Thyroid gland (tissue), 4 donors: ENCODE data around the gene AK1. TPM values are rescaled to one million over a fixed set of nuclear protein-coding genes. Genes with fewer than 3 reads are reported as not detected.
A peak's percentile ranks its signal among the peaks of the same experiment; 100 is the strongest.
"Not testable (repeated sequence)": the region's sequence is repeated elsewhere in the genome, so short reads cannot be mapped to it uniquely, and the experiment has no call there.

ENCODE experiments used
- DNase-seq, 2 donors: peaks; one replicate each; pipeline ENCODE4 v3.0.0-alpha.2; 2019
- H3K27ac ChIP-seq, 3 donors: fragments of 200-600 bp; sonication (generic); 1 replicate in 2 of 3; 2 replicates in 1 of 3; pipeline ENCODE4 v1.5.1; 2016 to 2019; ENCODE audit warnings: mild to moderate bottlenecking in 1 of 3, moderate library complexity in 1 of 3
- H3K27me3 ChIP-seq: fragments of 200-600 bp; sonication (generic); one replicate; pipeline ENCODE4 v1.5.1; 2019
- H3K36me3 ChIP-seq, 2 donors: fragments of 200-600 bp; sonication (generic); one replicate each; pipeline ENCODE4 v1.5.1; 2016 to 2019
- H3K4me1 ChIP-seq, 2 donors: fragments of 200-600 bp; sonication (generic); one replicate each; pipeline ENCODE4 v1.5.1; 2017 to 2019
- H3K4me3 ChIP-seq, 3 donors: fragments of 200-600 bp; sonication (generic); replicated peaks in 1 of 3; 1 replicate in 2 of 3; 2 replicates in 1 of 3; pipeline ENCODE4 v1.5.1; 2016; ENCODE audit warnings: mild to moderate bottlenecking in 1 of 3
- H3K9me3 ChIP-seq: fragments of 200-600 bp; sonication (generic); one replicate; pipeline ENCODE4 v1.5.1; 2017
- POLR2A ChIP-seq, 2 donors: fragments of 450-650 bp; IDR thresholded peaks; one replicate each; pipeline ENCODE4 v1.6.1; 2017; ENCODE audit warnings: antibody characterized with exemption in 2 of 2, mild to moderate bottlenecking in 2 of 2, moderate library complexity in 1 of 2
- WGBS, 2 donors: methylation state at CpG; one replicate each; pipeline ENCODE4 v1.1.5; 2017; 5-methylcytosine and 5-hydroxymethylcytosine counted together
- intact Hi-C: fragments of 100-400 bp; cut with DNase I; formaldehyde crosslinking; loops from one replicate; pipeline ENCODE4 v1.15.1; 2023
- total RNA-seq, 4 donors: library from RNA; depleted of rRNA; stranded (reverse); fragments of >200 nt; gene quantifications; one replicate each; pipeline ENCODE4 v1.2.3, GENCODE V29; 2016
- TF ChIP-seq, protein P1 (sequence below), 6 experiments: fragments of 200-600 bp in 3 of 6; fragments of 450-650 bp in 3 of 6; sonication (generic) in 3 of 6; IDR thresholded peaks; one replicate each; pipeline ENCODE4 v1.5.1; 2016 to 2019; ENCODE audit warnings: antibody characterized with exemption in 6 of 6, mild to moderate bottlenecking in 2 of 6, inconsistent platforms in 1 of 6, moderate library complexity in 1 of 6

AK1 gene
- total RNA-seq, 4 donors from 2014 or later, result 56.3 to 98.9 (median 86.3) TPM

DNA sequence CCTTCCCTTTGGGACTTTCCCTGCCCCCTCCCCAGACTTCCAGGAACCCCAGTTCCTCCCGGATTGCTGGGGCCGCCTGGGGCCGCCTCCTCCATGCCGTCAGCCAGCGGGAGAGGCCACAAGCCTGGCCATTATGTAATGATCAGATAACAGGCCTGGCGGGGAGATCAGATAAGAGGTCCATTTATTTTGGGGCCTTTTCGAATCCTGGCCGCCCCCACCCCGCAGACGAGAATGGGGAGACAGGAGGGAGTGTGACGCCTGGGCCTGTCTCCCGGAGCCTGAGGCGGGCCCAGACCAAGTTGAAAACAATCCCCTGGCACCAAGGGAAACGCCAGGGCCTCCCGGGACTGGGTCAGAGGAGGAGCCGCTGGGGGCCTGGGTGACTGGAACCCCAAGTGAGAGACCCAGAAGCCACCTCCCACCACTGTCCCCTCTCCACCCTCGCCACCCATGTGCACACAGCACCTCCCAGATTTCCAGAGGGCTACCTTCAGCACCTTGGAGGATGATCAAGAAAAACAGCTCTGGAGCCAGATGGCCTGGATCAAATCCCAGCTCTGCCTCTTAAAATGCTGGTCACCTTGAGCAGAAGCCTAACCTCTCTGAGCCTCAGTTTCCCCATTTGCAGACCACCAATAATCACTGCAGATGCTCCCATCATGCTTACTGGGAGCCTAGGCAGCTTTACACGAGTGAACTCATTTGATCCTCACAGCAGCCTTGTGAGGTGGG, 30.9 kb downstream of the AK1 start:
- TF ChIP-seq, protein P1, sequence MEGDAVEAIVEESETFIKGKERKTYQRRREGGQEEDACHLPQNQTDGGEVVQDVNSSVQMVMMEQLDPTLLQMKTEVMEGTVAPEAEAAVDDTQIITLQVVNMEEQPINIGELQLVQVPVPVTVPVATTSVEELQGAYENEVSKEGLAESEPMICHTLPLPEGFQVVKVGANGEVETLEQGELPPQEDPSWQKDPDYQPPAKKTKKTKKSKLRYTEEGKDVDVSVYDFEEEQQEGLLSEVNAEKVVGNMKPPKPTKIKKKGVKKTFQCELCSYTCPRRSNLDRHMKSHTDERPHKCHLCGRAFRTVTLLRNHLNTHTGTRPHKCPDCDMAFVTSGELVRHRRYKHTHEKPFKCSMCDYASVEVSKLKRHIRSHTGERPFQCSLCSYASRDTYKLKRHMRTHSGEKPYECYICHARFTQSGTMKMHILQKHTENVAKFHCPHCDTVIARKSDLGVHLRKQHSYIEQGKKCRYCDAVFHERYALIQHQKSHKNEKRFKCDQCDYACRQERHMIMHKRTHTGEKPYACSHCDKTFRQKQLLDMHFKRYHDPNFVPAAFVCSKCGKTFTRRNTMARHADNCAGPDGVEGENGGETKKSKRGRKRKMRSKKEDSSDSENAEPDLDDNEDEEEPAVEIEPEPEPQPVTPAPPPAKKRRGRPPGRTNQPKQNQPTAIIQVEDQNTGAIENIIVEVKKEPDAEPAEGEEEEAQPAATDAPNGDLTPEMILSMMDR (IDR thresholded peaks at IDR 0.05), result no peak
- Histone ChIP-seq H3K9me3 (no peaks in the 10 kb centered on the region), H3K36me3 (no peaks in the 10 kb centered on the region), H3K27ac (peak overlapping the region; percentile 0 to 65 (median 56)), H3K27me3 (no peaks in the 10 kb centered on the region), H3K4me3 (no peak overlapping the region), H3K4me1 (peaks cover 0 to 13% of the 10 kb centered on the region in 2 donors)
- DNase-seq, result no peak
- WGBS, 2 donors, result 77 to 78% methylated on average over 14 to 17 of the region's 18 CpGs
- intact Hi-C loops, result no loop called here

DNA sequence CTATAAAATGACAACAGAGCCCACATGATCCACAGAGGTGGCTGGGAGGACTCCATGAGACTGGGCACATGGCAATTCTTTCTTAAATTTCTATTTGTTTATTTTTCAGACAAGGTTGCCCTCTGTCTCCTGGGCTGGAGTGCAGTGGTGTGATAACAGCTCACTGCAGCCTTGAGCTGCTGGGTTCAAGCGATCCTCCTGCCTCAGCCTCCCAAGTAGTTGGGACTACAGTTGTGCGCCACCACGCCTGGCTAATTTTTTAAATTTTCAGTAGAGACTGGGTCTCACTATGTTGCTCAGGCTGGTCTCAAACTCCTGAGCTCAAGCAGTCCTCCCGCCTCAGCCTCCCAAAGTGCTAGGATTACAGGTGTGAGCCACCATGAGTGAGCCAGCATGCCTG, 31.9 kb downstream of the AK1 start:
- H3K27me3 ChIP-seq, H3K36me3 ChIP-seq, DNase-seq, intact Hi-C loops, H3K4me3 ChIP-seq, H3K9me3 ChIP-seq: not testable (repeated sequence)
- H3K4me1 ChIP-seq, result peaks cover 0 to 13% of the 10 kb centered on the region in 2 donors
- WGBS, 2 donors, result 96 to 100% methylated on average over 4 of the region's 4 CpGs
- peak overlapping the region; percentile 0 to 65 (median 56) for H3K27ac ChIP-seq

DNA sequence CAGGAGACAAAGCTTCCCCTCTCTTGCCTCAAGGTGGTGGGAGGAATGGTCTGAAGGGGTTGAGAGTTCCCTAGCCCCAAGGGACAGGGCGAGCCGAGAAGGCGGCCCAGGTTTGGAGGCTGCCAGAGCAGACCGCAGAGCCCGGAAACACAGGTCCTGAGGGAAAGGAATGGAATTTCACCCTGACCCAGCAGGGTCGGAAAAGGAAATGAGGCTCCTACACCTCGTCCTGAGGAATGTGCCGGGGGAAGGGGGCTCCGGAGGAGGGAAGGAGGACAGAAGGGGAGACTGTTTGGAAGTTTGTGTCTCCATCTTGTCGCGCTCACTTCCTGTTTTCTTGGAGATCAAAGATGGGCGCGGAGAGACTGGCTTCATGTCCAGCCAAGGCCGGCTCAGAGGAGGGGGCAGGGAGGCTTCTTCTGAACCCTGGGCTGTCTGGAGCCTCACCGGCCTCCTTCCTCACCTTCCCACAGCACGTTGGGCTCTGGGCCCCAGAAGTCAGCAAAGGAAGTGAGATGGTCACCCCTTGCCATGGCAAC, 32.6 kb downstream of the AK1 start:
- H3K4me1 ChIP-seq, result peaks cover 0 to 16% of the 10 kb centered on the region in 2 donors
- H3K9me3 ChIP-seq, result no peaks in the 10 kb centered on the region
- TF ChIP-seq POLR2A (IDR thresholded peaks at IDR 0.05), result no peak
- TF ChIP-seq, protein P1 (IDR thresholded peaks at IDR 0.05), result no peak
- H3K36me3 ChIP-seq, result no peaks in the 10 kb centered on the region
- peak overlapping the region; percentile 56 to 65 (median 58) for H3K27ac ChIP-seq
- WGBS, 2 donors, result 66 to 68% methylated on average over 15 to 16 of the region's 16 CpGs
- no peaks in the 10 kb centered on the region for H3K27me3 ChIP-seq
- intact Hi-C loops, result no loop called here
- no peak for DNase-seq
- H3K4me3 ChIP-seq, result no peak overlapping the region

DNA sequence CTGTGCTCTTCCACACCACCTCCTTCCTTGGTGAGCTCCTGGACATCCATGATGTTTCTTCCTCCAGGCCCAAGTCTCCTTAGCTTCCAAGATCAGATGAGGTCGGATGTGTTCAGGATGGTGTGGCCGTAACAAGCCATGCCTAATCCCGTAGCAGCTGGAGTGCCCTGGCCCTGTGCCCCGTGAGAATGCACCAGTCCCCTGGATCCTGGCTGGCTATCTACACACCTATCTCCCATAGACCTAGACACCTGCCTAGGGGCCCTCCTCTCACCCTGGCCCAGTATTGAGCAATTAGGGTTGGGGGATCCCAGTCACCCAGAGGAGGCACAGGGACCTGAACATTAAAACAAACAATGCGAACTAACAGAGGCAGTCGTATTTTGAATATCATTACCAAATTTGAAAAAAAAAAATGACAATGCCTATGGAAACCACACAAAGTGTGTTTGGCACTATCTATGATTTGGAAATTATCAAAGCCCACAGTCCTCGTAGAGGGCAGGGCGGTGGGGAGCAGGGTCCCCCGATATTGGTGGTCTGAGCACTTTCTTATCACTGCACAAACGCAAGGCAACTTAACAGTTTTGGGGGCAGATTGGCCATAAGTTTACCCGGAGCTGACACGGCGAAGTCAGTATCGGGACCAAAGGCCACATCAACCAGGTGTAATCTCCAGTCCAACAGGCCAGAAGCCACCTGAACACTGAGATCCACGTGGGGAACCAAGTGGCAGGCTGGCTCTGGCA, 36.2 kb downstream of the AK1 start:
- intact Hi-C loops, result no loop called here
- Histone ChIP-seq H3K27me3 (no peaks in the 10 kb centered on the region), H3K27ac (peak overlapping the region in 1 of 3 donors; percentile 36), H3K9me3 (no peaks in the 10 kb centered on the region), H3K36me3 (no peaks in the 10 kb centered on the region), H3K4me3 (no peak overlapping the region), H3K4me1 (peaks cover 21 to 52% of the 10 kb centered on the region in 2 donors)
- TF ChIP-seq POLR2A (IDR thresholded peaks at IDR 0.05), result no peak
- TF ChIP-seq, protein P1 (IDR thresholded peaks at IDR 0.05), result no peak
- 84 to 85% methylated on average over 15 of the region's 15 CpGs for WGBS, 2 donors
- DNase-seq, result no peak

DNA sequence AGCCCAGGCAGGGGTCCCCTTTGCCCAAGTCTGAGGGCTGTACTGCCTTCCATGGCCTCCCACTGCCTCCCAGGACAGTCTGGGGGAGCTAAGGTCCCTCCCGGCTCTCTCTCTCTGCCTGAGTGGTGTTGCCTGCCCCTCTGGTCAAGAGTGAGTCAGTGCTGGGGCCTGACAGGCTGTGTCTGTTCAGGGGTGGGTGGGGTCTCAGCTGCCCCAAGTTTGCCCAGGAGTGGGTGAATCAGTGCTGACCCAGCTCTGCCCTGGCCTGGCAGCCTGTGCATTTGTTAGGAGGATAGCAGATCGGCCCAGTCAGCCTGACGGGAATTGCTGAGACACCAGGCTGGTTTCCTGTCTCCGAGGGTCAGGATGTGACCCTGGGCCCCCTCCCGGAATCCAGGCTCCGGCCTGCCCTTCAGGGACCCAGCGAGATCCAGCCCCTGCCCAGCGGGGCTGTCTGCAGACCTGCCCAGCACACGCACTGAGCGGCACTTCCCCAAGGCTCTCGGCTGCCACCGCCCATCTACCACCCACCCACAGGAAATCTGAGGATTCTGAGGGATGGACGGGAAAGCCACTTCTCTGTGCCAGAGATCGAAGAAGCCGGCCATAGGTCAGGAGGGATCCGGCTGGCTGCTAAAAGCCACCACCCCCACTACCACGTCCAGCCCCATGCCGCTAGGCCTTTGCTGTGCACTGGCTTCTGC, 38.9 kb downstream of the AK1 start:
- 60 to 65% methylated on average over 8 to 15 of the region's 18 CpGs for WGBS, 2 donors

More for the DNA sequence above, 38.9 kb downstream of the AK1 start:
- H3K4me1 ChIP-seq, result peaks cover 29 to 56% of the 10 kb centered on the region in 2 donors
- H3K36me3 ChIP-seq, result no peaks in the 10 kb centered on the region
- peak overlapping the region; percentile 65 to 80 (median 75) for H3K27ac ChIP-seq
- H3K27me3 ChIP-seq, result no peaks in the 10 kb centered on the region
- DNase-seq, result peak; percentile 44 to 64
- TF ChIP-seq, protein P1 (IDR thresholded peaks at IDR 0.05), result no peak
- no peak for TF ChIP-seq POLR2A (IDR thresholded peaks at IDR 0.05)
- H3K4me3 ChIP-seq, result no peak overlapping the region
- no peaks in the 10 kb centered on the region for H3K9me3 ChIP-seq
- intact Hi-C loops, result no loop called here
